ENCODE measurements around the gene PPP2R2D. TPM values are rescaled to one million over a fixed set of nuclear protein-coding genes. Genes with fewer than 3 reads are reported as not detected.

PPP2R2D gene
- 47.0 TPM for total RNA-seq

DNA sequence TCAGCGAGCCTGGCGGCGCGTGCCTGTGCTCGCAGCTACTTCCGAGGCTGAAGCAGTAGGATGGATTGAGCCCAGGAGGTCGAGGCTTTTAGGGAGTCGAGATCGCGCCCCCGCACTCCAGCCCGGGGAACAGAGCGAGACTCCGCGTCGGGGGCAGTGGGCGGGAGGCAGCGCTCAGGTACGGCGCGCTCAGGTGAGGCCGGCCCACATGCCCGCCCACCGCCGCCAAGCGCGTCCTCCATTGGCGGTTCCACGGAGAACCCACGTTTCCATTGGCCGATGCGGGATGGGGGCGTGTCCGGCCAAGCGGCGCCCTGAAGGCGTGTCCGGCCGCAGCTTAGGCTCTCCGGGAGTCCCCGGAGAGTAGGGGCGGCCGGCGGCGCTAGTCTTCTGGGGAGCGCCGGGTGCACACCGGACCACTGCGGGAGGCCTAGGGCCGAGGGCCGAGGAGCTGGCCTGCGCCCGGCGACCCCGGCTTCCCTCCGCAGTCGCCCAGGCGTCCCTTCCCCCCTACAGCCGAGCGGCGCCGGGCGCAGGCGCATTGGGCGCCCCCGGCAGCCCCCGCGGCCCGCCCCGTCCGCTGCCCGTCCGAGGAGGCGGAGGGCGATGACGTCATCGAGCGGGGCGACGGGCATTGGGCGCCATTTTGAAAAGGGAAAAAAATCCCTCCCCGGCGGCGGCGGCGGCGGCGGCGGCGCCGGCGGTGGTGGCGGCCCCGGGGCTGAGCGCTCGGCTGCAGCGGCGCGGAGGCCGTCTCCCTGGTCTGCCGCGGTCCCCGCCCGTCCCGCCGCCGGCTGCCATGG lies at the start of gene PPP2R2D:
TSS of gene PPP2R2D (plus strand) at position 659 of the 803 bp plus-strand sequence. CDS start at position 800, 141 bp downstream.
- peak; percentile 95 for DNase-seq (ENCODE audit: low spot score)

DNA sequence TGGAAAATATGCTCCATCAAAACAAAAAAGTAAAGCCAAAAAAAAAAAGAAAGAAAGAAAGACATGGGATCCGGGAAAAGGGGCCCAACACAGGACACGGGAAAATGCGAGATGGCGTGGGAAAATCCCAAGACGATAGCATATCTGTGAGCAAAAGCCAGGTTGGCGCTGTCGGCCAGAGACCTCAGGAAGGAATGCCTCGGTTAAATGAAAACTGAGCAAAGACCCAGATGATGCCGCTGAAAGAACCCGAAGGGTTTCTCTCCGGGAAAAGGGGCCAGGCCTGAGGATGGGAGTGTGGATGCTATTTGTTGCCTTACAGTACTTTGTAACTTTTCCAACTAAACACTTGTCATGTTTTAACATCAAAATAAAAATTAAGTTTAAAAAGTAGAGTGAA lies 49.5 kb upstream of the PPP2R2D start:
- peak; percentile 23 for DNase-seq (ENCODE audit: low spot score)

DNA sequence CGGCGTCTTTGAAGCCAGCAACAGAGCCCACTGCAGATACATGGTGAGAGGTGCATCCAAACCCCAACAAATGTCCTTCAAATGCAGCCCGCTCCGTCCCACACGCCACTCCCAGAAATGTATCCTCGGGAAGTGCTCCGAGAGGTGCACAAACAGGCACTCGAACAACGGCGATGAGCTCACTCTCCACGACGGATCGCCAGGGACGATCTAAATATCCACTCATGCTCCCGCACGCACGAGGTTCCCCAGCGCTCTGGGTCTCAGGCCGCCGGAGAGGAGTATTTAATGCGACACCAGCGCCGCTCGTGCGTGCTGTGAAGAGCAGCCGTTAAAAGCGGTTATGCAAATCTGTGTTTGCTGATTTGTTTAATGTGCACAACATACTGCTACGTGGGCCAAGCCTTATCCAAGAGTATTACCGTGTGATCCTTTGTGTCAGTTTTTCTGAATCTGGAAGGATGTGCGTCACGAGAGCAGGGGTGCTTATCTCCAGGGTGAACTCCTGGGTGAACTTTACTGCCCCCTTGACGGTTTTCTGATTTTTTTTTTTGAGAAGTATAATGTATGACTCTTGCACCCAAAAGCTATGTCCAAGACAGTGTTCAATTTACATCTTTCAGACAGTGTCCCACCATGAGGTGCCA lies 48.5 kb upstream of the PPP2R2D start:
- DNase-seq (ENCODE audit: low spot score) = peak; percentile 30

DNA sequence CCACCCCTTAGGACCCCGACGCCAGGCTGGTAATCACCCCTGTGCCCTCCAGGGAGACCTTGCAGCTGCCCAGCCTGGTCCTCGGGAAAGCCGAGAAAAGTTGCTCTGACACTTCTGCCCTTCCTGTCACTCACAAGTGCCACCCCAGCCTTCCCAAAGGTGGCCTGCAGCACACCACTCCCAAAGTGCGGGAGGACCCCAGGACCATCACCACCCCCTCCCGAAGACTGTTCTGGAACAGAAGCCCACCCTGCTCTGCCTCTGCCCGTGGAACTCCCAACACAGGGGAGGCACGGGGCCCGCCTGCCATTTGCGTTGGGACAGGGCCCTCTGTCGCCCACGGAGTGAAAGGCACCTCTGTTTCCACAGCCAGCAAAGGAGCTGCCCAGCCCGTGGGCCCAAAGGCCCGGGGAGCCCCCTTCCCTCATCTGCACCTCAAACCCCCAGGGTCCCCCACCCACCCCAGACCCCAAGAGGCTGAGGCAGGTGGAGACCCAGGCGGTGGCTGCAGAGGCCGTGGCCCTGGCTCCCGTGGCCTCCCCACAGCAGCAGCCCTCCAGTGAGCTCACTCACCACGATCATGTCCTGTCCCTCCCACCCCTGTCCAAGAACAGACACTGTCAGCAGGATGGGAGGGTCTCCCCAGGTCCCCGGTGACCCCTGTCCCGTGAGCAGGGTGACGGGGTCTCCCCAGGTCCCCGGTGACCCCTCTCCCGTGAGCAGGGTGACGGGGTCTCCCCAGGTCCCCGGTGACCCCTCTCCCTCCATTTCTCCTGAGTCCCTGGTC lies 47.8 kb upstream of the PPP2R2D start:
- DNase-seq (ENCODE audit: low spot score) = peak; percentile 37

DNA sequence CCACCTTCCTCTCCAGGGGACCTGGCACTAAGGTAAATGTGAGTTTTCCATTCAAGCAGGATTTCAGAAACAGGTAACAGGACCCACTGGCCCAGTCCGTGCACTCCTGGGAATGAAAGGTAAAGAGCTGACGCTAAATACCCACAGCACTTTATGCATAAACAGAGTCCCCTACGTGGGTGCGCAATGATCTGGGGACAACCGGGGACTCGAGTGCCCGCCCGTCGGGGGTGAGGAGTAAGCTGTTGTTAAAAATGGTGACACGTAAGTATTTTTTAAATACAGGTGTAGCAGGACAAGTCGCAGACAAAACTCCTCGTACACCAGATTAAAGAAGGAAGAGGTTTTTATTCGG lies 47.2 kb upstream of the PPP2R2D start:
- no peak for DNase-seq (ENCODE audit: low spot score)

DNA sequence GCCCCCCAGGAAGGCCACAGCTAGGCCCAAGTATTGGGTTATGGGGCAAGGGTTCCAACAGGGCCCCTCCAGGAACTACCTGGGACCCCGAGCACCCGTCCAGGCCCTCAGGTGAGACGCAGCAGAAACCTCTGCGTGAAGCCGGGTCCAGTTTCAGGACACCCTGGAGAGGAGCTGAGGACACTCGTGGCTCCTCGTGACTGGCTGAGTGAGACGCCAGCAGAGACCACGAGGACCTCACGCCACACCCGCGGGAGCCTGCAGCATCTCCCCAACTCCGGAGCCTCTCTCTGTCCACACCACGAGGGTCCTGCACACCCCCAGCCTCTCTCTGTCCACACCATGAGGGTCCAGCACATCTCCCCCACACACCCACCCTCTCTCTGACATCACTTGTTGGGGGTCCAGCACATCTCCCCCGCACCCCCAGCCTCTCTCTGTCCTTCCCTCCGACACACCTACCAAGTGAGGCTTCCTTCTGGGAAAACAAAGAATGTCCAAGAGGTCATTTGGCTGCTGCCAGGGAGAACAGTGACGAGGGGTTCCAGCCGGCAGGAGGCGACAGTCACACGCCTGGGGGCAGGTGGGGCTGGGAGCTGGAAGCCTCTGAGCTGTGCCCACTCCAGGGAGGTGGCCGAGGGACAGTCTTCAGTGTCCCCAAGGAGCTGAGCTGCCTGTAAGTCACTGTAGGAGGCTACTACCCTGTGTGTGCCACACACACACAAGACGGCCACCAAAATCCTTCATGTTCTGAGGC lies 46.1 kb upstream of the PPP2R2D start:
- DNase-seq (ENCODE audit: low spot score) = no peak

DNA sequence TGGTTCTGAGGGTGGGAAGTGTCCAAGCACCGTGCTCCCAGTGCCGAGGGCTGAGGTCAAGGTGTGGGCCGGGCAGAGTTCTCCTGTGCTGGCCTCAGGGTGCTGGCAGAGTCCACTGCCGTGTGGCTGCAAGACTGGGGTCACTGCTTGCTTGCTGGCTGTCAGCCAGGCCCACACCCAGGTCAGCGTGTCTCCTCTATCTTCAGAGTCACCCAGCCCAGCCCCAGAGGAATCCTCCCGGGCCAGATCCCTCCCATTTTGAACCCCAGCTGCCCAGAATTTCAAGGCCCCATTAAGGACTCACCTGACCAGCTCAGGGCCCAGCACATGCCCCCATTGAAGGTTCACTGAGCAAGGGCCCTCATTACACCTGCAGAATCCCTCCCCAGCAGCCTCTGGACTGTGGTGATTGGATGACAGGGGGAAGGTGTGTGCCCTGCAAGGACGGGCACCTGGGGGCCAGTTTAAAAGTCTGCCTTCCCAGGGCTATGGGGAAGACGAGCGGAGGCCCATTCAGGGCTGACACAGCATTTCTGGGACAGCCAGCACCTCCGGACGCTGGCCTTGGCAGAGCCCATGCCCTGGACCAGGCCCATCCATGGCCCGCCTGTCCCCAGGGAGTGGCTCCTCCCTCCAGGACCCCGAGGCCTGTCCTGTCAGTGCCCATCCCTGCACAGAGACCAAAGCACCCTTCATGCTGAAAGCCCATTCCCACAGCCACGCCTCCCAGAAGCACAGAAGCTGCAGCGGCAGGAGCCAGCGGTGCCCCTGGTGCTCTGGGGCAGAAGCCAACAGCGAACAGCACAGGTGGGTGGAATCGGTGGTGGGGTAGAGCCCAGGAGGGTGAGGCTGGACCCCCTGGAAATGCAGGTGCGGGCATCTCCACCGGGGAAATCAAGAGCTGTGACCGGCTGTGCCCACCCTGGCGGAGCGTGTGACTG lies 45.1 kb upstream of the PPP2R2D start:
- DNase-seq (ENCODE audit: low spot score) = peak; percentile 34

DNA sequence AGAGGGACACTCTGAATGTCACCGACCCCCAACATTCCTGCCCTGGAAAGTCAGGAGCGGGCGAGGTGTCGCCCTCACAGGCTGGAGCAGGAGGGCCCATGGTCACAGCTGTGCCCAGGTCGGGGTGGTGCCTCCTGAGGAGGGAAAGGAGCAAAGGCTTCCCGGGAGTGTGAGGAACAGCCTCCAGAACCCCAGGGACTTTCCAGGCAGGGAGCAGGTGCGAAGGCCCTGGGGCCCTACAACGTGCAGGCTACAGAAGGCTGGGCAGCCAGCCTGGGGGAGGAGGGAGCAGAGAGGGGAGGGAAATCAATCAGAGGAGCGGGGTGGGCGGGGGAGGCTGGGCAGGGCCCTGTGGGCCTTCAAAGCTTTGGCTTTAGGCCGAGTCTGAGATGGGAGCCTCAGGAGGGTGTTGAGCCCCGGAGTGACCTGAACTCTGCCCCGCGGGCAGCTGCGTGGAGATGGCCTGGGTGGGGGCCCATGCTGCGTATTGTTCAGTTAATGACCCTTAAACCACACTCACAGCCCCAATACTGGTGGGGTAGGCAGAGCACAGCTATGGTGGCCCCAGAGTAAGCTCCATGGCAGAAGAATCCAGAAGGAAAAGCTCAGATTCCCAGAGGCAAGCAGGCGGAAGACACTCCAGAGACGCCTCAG lies 44.2 kb upstream of the PPP2R2D start:
- peak; percentile 9 for DNase-seq (ENCODE audit: low spot score)

DNA sequence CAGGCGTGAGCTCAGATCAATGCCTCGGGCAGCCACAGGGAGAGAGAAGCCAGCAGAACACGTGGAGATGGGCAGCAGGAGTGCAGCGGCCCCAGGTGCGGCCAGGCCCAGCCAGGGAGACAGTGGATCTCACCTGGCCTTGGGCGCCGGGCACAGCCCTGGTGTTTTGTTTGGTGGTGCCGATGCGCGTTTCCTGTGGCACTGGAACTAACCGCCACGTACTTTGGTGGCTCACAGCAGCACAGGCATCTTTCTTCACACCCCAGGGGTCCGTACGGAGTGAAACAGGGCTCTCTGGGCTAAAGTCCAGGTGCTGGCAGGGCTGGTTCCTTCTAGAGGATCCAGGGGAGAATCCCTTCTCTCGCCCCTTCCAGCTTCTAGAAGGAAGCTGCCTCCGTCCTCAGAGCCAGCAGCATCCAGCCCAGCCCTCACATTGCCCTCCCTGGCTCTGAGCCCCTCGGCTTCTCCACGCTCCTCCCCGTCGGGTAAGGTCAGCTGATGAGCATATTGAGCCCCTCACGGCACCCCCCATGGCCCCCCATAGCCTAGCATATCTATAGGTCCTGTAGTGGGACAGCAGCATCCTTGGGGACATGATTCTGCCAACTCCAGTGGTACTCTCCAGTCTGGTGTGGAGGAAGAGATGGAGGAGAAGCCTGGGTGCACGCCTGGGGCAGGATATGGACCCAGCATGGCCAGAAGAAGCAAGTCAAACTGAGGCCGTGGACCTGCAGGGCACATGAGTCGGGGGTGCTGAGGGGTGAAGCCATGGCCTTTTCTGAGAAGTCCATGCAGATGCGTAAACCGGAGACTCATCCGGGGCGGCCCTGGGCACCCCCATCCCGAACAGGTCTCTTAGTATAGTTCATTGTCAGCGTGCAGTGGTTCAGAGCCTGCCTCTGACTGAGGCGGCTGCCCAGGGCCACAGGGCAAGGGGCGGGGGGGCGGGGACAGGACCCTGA lies 43.4 kb upstream of the PPP2R2D start:
- peak; percentile 31 for DNase-seq (ENCODE audit: low spot score)

DNA sequence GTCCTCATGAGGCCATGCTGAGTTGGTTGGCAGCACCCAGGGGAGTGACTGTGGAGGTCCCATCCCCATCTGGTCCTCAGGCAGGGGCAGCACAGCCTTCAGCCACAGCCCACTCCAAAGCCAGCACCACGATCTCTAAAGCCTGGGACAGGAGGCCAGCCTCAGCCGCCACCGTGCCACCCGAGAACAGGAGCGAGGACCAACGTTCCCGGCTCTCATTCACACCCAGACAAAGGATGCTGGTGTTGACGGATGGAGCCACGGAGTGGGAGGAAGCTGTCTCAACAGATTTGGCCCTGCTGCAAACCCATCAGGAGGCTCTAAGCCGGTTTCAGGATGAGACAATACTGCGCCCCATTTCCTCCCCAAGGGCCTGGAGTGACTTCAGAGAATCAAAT lies 42.7 kb upstream of the PPP2R2D start:
- DNase-seq (ENCODE audit: low spot score) = no peak

DNA sequence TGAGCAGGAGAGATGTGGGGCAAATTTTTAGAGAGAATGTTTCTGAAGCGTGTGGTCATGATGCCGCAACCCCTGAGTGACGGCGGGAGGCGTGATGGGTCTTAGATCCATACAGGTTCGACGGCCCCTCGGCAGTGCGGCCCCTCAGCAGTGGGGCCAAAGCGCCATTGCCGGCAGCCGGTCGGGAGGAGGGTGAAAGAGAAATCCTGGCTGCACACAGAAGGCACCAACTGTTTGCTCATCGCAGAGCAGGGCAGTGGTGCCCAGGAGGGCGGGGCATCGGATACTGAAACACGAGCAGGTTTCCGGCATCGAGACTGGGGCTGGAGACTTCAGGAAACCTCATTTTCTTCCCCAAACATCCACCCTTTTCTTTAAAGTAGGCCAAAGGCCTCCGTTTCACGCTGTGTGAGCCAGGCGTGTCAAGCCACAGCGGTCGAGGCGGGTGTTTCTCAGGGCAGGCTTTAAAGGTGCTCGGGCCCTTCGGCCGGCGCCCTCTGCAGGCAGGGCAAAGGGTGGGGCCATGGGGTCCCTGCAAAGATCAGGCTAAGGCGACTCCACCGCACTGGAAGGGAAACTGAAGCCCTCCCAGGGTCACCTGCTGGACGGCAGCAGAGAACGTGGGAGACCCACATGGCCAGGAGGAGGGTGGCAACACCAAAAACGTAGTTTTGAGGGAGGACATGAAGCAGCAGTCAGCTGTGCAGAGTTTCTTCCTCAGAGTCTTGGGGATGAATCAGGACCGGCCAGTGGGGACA lies 42.0 kb upstream of the PPP2R2D start:
- DNase-seq (ENCODE audit: low spot score) = no peak

DNA sequence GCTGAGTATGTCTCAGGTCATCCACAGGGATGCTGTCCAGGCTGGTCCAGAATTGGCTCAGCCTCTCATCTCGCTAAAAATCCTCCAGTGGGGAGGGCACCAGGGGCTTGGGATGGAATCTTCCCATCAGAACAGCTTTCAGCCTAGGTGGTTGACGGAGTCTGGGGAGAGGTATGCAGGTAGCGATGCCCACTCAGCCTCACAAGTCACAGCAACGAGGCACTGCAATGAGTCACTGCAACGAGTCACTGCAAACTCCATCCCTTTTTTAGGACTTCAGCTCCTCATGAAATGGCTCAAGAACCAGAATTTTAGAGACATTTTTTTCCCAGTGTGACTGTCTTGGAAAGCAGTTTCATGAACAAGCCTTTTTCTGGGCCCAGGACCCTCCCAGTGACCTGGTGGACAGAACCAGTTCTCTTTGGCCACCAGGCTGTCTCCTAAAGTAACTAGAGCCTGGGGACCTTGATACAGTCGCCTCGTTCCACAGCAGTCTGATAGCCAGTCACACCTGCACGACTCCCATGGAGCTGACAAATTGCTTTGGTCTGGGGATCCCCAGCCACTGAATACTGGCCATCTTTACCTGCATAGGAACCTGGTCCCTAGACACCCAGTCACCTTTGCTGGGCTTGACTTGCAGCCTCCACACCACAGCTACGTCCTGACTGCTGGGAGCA lies 41.3 kb upstream of the PPP2R2D start:
- DNase-seq (ENCODE audit: low spot score) = no peak

DNA sequence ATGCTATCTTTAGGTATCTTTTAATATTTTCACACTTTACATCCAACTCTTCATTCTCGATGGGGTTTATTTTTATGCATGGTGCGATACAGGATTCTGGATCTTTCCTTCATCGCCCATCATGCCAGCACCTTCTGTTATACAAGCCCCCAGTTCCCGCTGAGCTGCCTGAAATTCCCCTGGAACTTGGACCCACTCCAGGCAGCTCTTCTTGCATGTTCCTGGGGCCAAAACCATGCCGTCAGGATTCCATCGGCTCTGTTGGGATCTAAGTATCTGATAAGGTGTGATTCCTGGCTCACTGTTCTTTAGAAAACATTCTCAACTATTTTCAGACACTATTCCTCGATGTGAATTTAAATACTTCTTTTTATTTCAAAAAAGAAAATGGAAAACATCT lies 40.5 kb upstream of the PPP2R2D start:
- no peak for DNase-seq (ENCODE audit: low spot score)

DNA sequence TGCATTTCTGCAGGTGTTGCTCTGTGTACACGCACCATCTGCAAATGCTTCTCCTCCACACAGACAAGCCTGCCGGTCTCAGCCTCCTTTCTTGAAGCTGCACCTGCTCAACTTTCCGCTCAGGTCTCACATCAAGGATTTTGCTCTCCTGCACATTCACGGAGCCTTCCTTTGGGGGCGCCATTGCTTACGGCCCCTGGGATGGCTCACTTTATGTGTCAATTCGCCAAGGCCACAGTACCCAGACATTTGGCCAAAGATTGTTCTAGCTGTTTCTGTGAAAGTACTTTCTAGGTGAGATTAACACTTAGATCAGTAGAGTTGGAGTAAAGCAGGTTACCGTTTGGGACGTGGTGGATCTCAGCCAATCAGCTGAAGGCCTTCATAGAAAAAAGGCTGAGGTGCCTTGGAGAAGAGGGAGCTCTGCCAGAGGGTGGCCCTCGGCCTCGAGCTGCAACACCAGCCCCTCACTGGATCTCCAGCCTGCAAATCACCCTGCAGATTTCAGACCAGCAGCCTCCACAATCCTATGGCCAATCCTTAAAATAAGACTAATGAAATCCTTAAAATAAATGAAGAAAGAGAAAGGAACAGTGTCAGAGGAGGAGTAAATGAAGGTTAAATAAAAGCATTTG lies 39.9 kb upstream of the PPP2R2D start:
- no peak for DNase-seq (ENCODE audit: low spot score)

DNA sequence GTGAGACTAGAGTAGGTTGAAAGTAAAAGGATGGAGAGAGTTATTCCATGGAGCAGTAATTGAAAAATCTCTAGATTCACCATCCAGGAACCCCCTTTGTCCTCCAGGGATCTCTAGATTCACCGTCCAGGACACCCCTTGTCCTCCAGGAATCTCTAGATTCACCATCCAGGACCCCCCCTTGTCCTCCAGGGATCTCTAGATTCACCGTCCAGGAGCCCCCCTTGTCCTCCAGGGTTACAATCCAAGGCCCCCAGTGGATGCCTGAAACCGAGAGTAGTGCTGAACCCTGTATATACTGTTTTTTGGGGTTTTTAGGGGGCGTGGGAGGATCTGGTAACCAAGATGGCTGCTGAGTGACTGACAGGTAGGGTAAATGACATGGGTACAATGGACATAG lies 38.3 kb upstream of the PPP2R2D start:
- no peak for DNase-seq (ENCODE audit: low spot score)

DNA sequence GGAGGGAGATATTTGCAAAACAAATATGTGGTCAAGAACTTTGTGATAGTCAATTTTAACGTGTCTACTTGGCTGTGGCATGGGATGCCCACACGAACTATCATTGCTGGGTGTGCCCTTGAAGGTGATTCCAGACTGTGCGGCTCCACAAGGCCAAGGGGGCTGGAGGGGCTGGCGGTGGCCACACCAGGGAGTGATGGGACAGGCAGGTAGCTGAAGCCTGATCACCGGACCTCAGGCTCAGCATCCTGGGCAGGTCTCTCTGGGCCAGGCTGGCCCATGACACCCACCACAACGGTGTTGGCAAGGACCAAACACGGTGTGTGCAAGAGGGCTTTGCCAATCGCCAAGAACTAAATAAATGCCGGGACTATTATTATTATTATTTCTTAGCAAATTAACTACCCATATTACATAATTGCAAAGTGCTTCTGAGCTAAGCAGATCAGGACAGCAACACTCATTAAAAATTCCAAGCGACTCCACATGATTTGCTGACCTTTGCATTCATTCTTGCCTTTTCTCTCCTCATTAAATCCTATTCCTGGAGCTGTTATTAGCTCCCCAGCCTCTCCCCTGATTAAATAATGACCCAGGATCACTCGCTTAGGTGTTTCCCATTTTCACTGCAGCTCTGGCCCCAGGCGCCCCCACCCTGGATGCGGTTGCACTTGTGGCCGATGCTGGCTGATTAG lies 35.4 kb upstream of the PPP2R2D start:
- DNase-seq (ENCODE audit: low spot score) = no peak

DNA sequence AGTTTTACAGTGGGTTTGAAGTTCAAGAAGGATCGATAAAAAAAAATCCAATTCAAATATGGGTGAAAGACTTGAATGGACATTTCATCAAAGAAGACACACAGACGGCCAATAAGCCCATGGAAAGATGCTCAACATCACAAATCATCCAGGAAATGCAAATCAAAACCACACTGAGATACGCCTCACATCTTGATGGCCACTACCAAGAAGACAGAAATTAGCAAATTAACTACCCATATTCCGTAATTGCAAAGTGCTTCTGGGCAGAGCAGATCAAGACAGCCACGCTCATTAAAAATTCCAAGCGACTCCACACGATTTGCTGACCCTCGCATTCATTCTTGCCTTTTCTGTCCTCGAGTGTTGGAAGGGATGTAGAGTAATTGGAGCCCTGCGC lies 34.1 kb upstream of the PPP2R2D start:
- DNase-seq (ENCODE audit: low spot score) = no peak

All from ureter (tissue), 1 donor.